GM21576 (cell line): ENCODE results near the gene CANT1.
"Not testable (repeated sequence)": the region's sequence is repeated elsewhere in the genome, so short reads cannot be mapped to it uniquely, and the experiment has no call there.

ENCODE experiments used
- ATAC-seq: cut with Tn5 transposase; IDR thresholded peaks from one replicate; pipeline ENCODE4 v1.9.1; 2021; ENCODE audit warnings: mild to moderate bottlenecking, moderate library complexity; ENCODE audit not compliant: unreplicated experiment

The CANT1 gene

DNA sequence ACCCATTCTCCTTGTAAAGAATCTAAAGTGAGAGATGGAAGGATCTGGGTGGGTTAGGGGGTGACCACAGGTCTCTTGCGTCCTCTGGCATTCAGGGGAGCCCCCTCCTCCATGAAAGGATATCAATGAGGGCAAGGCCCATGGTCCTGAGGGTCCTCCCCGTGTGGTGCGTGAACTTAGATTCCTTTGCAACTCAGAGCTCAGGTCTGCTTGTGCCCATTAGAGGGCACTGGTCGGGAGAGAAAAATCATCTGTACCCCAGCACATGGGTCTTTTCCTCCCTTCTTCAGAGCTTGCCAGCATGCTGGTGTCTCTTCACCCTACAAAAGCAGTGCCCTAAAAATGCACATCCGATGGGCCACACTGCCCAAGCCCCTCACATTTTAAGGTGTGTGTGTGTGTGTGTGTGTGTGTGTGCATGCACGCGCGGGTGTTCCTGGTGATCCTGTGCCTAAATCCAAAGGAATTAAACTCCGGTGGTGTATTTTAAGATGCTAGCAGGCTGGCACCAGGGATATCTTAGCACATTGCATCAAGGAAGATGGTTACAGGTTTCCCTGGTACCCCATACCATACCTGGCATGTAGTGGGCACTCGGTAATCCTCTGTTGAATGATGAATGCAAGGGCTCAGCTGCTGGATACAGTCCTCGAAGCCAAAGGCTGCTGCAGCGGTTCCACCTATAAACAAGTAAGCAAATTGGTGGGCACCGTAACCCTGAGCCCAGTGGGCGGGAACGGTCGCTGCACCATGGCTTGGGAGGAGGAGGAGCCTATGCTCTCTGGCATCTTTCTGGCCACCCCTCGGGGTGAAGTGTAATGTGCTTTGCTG lies 19.1 kb upstream of the CANT1 start:
- no peak for ATAC-seq

- ATAC-seq: no peak
Observed at GRCh38 chr17:79027925-79028491, 18.4 kb upstream of the CANT1 start.

- ATAC-seq: no peak
Observed at GRCh38 chr17:79027274-79027924, 17.8 kb upstream of the CANT1 start.

GRCh38 chr17:79026376-79027273 lies 17.1 kb upstream of the CANT1 start:
- ATAC-seq: no peak

- ATAC-seq: no peak
Observed at GRCh38 chr17:79024901-79025737, 15.6 kb upstream of the CANT1 start.

DNA sequence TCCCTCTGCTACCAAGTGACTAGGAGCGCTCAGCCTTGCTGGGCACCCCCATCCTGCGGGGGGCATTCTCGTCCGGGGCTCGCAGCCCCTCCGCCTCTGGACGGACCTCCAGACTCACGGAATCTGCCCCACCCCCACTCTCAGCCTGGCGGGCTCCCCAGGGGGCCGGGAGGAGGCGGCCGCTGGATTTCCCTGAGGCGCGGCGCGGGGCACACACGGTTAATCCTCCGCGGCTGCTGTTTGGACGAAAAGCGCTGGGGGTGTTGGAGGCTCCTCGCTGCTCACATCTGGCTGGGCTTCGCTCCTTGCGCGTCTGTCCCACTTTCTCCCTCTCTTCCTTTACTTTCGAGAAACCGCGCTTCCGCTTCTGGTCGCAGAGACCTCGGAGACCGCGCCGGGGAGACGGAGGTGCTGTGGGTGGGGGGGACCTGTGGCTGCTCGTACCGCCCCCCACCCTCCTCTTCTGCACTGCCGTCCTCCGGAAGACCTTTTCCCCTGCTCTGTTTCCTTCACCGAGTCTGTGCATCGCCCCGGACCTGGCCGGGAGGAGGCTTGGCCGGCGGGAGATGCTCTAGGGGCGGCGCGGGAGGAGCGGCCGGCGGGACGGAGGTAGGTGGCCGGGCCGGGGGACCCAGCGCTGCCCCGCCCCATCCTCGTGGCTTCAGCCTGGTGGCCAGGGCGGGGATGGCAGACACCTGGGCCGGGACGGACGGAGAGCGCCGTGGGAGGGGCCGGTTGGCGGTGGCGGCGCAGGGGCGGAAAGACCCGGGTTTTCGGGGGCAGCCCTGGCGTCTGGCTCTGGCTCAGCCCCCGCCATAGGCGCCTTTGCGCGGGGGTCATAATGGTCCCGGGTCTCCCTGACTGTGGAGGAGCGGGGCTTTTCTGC lies 14.6 kb upstream of the CANT1 start, which contains the start of gene C1QTNF1:
Gene C1QTNF1, plus strand, starts transcription at position 284 of the 886 bp plus-strand sequence. CDS start 19,800 bp downstream, outside the sequence.
- ATAC-seq: no peak

GRCh38 chr17:79023180-79023705 lies 13.7 kb upstream of the CANT1 start:
- no peak for ATAC-seq

- ATAC-seq: no peak
Observed at GRCh38 chr17:79022507-79022991, 13.0 kb upstream of the CANT1 start.

- ATAC-seq: not testable (repeated sequence)
Observed at GRCh38 chr17:79021929-79022328, 12.4 kb upstream of the CANT1 start.

DNA sequence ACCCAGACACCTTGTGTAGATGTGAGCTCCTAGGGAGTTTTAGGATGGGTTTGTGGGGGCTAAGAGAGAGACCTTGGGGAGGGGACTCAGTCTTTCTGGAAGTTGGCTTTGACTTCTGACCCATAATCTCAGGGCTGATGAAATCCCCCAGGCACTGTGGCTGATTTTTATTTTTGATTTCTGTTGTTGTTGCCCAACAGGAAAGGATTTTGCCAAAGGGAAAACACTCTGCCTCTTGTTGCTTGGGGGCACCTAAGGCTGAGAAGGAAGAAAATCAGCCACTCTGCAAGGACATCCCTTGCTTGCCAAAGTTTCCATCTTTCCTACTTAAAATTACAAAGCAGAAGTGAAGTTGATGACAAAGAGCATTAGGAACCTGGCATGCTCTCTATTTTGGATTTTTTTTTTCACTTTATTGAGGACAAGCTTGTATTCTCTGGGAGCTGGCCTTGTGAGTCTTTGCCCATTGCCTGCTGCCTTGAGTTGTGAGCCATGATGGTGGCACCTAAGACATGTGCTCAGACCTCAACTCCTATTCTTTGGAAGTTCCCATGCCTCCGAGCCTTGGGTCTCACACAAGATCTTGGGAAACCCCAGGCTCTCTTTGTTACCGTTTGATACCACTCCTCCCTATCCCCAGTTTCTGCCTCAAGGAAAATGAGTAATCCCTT lies 11.2 kb upstream of the CANT1 start:
- ATAC-seq: no peak

DNA sequence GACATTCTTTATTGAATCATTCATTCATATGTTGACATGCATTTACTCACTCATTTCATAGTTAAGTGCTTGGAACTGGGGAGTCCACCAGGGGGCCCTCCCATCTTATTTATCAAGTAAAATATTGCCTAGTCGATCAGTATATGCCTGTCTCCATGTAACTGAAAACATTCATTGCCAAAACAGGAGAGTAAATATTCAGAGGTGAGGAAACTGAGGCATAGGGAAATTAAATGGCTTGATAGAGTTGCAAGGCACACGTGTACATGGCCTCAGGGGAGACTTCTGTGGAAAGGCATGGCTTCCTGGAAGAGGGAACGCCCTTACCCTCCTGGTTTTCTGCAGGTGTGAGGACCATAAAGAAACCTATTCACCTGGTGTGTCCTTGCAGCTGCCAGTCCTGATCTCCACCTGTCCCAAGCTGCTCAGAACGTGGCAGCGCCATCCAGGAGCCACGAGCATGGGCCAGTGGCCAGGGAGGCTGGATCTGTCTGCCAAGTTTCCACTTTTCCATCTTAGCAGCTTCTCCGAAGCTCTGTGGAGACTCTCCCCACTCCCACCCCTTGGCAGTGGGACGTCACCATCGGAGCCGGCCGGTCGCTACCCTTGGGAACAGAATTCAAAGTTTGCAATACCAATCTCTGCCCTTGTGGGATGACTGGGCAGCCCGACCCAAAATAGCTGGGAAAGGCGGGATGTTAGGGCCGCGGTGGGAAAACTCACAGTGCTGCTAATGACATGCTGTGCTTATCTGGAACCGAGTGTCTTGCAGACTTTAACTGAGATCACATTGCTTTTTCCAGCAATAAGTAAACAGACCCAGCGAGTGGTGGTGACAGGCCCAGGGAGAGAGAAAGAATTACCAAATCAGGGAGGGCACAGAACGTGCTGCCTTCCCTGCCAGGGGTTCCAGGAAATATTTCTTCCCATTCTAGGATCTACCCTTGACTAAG lies 10.3 kb upstream of the CANT1 start:
- ATAC-seq: no peak

DNA sequence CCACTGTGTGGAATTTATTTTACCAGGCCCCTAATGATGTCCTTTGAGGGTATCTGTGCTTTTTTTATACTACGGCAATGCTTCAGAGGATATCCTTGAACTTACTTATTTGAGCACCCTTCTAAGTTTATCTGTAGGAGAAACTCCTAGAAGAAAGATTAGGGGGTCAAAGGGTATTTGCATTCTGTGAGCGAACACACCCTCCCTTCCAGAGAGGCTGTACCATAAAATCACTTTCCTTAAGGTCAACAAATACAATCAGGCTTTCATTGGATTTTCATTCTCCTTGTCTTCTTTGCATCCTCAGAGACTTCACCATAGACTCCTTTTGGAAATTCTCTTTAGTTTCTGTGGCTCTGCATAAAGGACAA lies 9.7 kb upstream of the CANT1 start:
- ATAC-seq: no peak

DNA sequence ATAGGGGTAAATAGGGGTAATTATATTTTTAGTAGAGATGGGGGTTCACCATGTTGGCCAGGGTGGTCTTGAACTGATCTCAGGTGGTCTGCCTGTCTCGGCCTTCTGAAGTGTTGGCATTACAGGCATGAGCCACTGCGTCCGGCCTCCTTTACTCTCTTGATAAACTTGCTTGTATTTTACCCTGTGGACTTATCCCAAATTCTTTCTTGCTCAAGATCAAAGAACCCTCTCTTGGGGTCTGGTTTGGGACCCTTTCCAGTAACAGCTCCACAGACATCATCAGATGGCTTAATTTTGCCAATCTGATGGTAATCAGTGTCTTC lies 8.8 kb upstream of the CANT1 start:
- no peak for ATAC-seq

DNA sequence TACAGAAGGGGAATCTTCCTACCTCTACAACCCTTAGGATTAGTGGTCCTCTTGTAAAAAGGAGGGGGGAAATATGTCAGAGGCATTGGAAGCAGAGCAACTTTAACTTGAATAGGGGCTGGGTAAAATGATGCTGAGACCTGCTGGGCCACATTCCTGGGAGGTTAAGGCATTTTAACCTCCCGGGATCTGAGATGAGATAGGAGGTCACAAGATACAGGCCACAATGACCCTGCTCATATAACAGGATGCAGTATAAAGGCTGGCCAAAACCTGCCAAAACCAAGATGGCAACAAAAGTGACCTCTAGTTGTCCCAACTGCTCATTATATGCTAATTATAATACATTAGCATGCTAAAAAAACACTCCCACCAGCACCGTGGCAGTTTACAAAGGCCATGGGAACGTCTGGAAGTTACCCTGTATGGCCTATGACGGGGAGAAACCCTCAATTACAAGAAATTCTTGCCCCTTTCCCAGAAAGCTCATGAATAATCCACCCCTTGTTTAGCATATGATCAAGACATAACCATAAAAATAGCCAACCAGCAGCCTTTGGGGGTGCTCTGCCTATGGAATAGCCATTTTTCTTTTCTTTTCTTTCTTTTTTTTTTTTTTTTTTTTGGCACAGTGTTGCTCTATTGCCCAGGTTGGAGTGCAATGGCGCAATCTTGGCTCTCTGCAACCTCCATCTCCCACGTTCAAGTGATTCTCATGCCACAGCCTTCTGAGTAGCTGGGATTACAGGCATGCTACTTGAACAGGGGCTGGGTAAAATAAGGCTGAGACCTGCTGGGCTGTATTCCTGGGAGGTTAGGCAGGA lies 8.2 kb upstream of the CANT1 start:
- no peak for ATAC-seq

- no peak for ATAC-seq
Observed at GRCh38 chr17:79014158-79014758, 4.7 kb upstream of the CANT1 start.

GRCh38 chr17:79012563-79013134 lies 3.1 kb upstream of the CANT1 start:
- no peak for ATAC-seq
